ENCODE results near the gene MACC1. TPM values are rescaled to one million over a fixed set of nuclear protein-coding genes. Genes with fewer than 3 reads are reported as not detected.

Gene MACC1
- total RNA-seq, 2 donors from 2014 or later, result 15.2 to 16.6 TPM

GRCh38 chr7:20153567-20153966 lies 63.6 kb downstream of the MACC1 start:
- ATAC-seq (no peak), DNase-seq (no peak)
- WGBS, 2 donors, result 94 to 98% methylated on average over 2 of the region's 2 CpGs
- Histone ChIP-seq H3K36me3 (replicated peaks in 1 of 2; ENCODE audit: insufficient read depth in 1 of 2, low read depth in 2 of 2) (no peaks in the 10 kb centered on the region), H3K27ac (no peak overlapping the region), H3K27me3 (no peaks in the 10 kb centered on the region), H3K9me3 (no peaks in the 10 kb centered on the region), H3K4me1 (no peaks in the 10 kb centered on the region), H3K4me3 (no peak overlapping the region)
- intact Hi-C loops (cut with DNase I), result no loop called here
- TF ChIP-seq POLR2A (IDR thresholded peaks at IDR 0.05) (no peak), CTCF (IDR thresholded peaks at IDR 0.05) (no peak)

- intact Hi-C loops (cut with DNase I), result no loop called here
- ATAC-seq (no peak), DNase-seq (no peak)
- Histone ChIP-seq H3K27me3 (no peaks in the 10 kb centered on the region), H3K4me1 (no peaks in the 10 kb centered on the region), H3K27ac (no peak overlapping the region), H3K9me3 (no peaks in the 10 kb centered on the region), H3K4me3 (no peak overlapping the region), H3K36me3 (replicated peaks in 1 of 2; ENCODE audit: insufficient read depth in 1 of 2, low read depth in 2 of 2) (no peaks in the 10 kb centered on the region)
- TF ChIP-seq CTCF (IDR thresholded peaks at IDR 0.05) (no peak), POLR2A (IDR thresholded peaks at IDR 0.05) (no peak)
Observed at GRCh38 chr7:20152511-20152910, 64.7 kb downstream of the MACC1 start.

- Histone ChIP-seq H3K36me3 (replicated peaks in 1 of 2; ENCODE audit: insufficient read depth in 1 of 2, low read depth in 2 of 2) (no peaks in the 10 kb centered on the region), H3K27ac (no peak overlapping the region), H3K27me3 (no peaks in the 10 kb centered on the region), H3K9me3 (no peaks in the 10 kb centered on the region), H3K4me3 (no peak overlapping the region), H3K4me1 (no peaks in the 10 kb centered on the region)
- WGBS, 2 donors, result 73 to 82% methylated on average over 4 of the region's 4 CpGs
- ATAC-seq (no peak), DNase-seq (no peak)
- intact Hi-C loops (cut with DNase I), result no loop called here
- no peak for TF ChIP-seq CTCF (IDR thresholded peaks at IDR 0.05)
- TF ChIP-seq POLR2A (IDR thresholded peaks at IDR 0.05), result no peak
Observed at GRCh38 chr7:20151708-20152456, 65.3 kb downstream of the MACC1 start.

- TF ChIP-seq CTCF (IDR thresholded peaks at IDR 0.05), result no peak
- TF ChIP-seq POLR2A (IDR thresholded peaks at IDR 0.05), result no peak
- ATAC-seq, result no peak
- no peak overlapping the region for H3K27ac ChIP-seq
- H3K36me3 ChIP-seq (replicated peaks in 1 of 2; ENCODE audit: insufficient read depth in 1 of 2, low read depth in 2 of 2), result no peaks in the 10 kb centered on the region
- DNase-seq, result no peak
- no peaks in the 10 kb centered on the region for H3K4me1 ChIP-seq
- intact Hi-C loops (cut with DNase I), result no loop called here
- 77 to 87% methylated on average over 3 of the region's 3 CpGs for WGBS, 2 donors
- no peak overlapping the region for H3K4me3 ChIP-seq
- H3K27me3 ChIP-seq, result no peaks in the 10 kb centered on the region
- H3K9me3 ChIP-seq, result no peaks in the 10 kb centered on the region
Observed at GRCh38 chr7:20146451-20146850, 70.7 kb downstream of the MACC1 start.

GRCh38 chr7:20144801-20145200 lies 72.4 kb downstream of the MACC1 start:
- no peaks in the 10 kb centered on the region for H3K27me3 ChIP-seq
- no peak overlapping the region for H3K27ac ChIP-seq
- DNase-seq, result no peak
- TF ChIP-seq CTCF (IDR thresholded peaks at IDR 0.05) (no peak), POLR2A (IDR thresholded peaks at IDR 0.05) (no peak)
- intact Hi-C loops (cut with DNase I), result no loop called here
- peaks cover 0 to 4% of the 10 kb centered on the region in 2 donors for H3K36me3 ChIP-seq (replicated peaks in 1 of 2; ENCODE audit: insufficient read depth in 1 of 2, low read depth in 2 of 2)
- WGBS, 2 donors, result 89 to 95% methylated on average over 3 of the region's 3 CpGs
- no peak overlapping the region for H3K4me3 ChIP-seq
- ATAC-seq, result no peak
- no peaks in the 10 kb centered on the region for H3K4me1 ChIP-seq
- no peaks in the 10 kb centered on the region for H3K9me3 ChIP-seq

Measured in body of pancreas (tissue), 4 donors.